Nephron (organoid): ENCODE results near the gene PARP16.
"Not testable (repeated sequence)": the region's sequence is repeated elsewhere in the genome, so short reads cannot be mapped to it uniquely, and the experiment has no call there.

Source experiments
- H3K27ac Mint-ChIP-seq, 3 experiments: 2 replicates each; pipeline ENCODE4 v1.8.0; 2020; ENCODE audit warnings: mixed read lengths in 3 of 3, mild to moderate bottlenecking in 2 of 3, moderate library complexity in 1 of 3
- H3K27me3 Mint-ChIP-seq: 2 replicates; pipeline ENCODE4 v1.8.0; 2021; ENCODE audit warnings: low read depth, mild to moderate bottlenecking, moderate library complexity, mixed read lengths
- H3K36me3 Mint-ChIP-seq: 2 replicates; pipeline ENCODE4 v1.8.0; 2020; ENCODE audit warnings: low read depth, mixed read lengths
- H3K4me1 Mint-ChIP-seq: 2 replicates; pipeline ENCODE4 v1.8.0; 2020; ENCODE audit warnings: mixed read lengths
- H3K4me3 Mint-ChIP-seq, 3 experiments: 2 replicates each; pipeline ENCODE4 v1.8.0; 2020; ENCODE audit warnings: mild to moderate bottlenecking in 3 of 3, mixed read lengths in 3 of 3, moderate library complexity in 2 of 3
- H3K9me3 Mint-ChIP-seq: 2 replicates; pipeline ENCODE4 v1.8.0; 2020; ENCODE audit warnings: mixed read lengths
- TF ChIP-seq, protein P1 (sequence below), 3 experiments: fragments of 200-600 bp; sonication (generic); IDR thresholded peaks; one replicate each; pipeline ENCODE4 v1.5.0; 2021; ENCODE audit warnings: antibody characterized with exemption in 3 of 3; ENCODE audit not compliant: unreplicated experiment in 3 of 3

PARP16 gene

DNA sequence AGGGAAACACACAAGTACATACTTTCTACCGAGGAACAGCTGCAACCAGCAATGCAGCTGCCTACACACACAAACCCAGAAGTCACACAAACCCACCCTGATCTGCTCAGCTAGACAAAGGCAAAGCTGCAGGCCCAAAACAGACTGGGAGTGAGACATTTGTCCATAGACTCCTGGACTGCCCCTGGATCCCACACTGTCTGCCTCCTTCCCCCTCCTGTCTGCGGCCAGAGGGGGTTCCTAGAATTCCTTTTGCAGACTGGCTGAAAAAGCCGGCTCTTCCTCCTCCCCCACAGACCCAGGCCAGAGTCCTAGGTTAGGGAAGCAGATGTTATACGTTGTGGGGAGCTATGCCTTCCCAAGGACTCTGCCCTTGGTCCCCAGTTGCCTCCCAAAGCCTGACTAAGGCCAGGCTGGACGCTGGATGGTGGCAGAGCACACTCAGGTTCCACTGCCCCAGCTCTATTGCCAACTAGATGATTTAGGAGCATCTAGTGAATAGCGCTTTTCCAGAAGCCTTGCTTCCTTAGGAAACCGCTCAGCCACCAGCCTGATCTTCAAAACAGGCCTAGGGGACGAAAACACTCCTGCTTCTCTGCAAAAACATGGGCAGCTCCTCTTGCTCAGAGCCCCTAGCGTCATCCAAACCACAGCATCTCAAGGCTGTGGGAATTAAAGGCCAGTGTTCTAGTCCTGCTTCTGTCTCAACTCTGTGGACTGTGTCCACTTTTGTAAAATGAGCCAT, 38.0 kb downstream of the PARP16 start:
- H3K36me3 Mint-ChIP-seq, result peaks cover 28% of the 10 kb centered on the region
- H3K4me1 Mint-ChIP-seq, result peaks cover 60% of the 10 kb centered on the region
- H3K27ac Mint-ChIP-seq, result peak overlapping the region; percentile 95 to 99 (median 97)
- no peaks in the 10 kb centered on the region for H3K27me3 Mint-ChIP-seq
- H3K9me3 Mint-ChIP-seq, result no peaks in the 10 kb centered on the region
- peak overlapping the region in 1 of 3 experiments; percentile 12 for H3K4me3 Mint-ChIP-seq
- TF ChIP-seq, protein P1, sequence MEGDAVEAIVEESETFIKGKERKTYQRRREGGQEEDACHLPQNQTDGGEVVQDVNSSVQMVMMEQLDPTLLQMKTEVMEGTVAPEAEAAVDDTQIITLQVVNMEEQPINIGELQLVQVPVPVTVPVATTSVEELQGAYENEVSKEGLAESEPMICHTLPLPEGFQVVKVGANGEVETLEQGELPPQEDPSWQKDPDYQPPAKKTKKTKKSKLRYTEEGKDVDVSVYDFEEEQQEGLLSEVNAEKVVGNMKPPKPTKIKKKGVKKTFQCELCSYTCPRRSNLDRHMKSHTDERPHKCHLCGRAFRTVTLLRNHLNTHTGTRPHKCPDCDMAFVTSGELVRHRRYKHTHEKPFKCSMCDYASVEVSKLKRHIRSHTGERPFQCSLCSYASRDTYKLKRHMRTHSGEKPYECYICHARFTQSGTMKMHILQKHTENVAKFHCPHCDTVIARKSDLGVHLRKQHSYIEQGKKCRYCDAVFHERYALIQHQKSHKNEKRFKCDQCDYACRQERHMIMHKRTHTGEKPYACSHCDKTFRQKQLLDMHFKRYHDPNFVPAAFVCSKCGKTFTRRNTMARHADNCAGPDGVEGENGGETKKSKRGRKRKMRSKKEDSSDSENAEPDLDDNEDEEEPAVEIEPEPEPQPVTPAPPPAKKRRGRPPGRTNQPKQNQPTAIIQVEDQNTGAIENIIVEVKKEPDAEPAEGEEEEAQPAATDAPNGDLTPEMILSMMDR (IDR thresholded peaks at IDR 0.05; ENCODE audit: unreplicated experiment in 3 of 3), result no peak

DNA sequence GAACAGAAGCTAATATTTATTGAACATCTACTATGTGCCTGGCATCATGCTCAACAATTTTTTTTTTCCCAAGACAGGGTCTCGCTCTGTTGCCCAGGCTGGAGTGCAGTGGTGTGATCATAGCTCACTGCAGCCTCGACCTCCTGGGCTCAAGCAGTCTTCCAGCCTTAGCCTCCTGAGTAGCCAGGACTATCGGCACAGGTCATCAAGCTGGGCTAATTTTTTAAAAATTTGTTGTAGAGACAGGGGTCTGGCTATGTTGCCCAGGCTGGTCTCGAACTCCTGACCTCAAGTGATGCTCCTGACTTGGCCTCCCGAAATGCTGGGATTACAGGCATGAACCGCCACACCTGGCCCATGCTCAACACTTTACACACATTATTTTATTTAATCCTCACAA, 39.7 kb downstream of the PARP16 start:
- TF ChIP-seq, protein P1 (IDR thresholded peaks at IDR 0.05; ENCODE audit: unreplicated experiment in 3 of 3), result no peak
- H3K4me1 Mint-ChIP-seq, result peaks cover 60% of the 10 kb centered on the region
- H3K36me3 Mint-ChIP-seq, result peaks cover 21% of the 10 kb centered on the region
- no peaks in the 10 kb centered on the region for H3K27me3 Mint-ChIP-seq
- H3K4me3 Mint-ChIP-seq, result no peak overlapping the region
- no peaks in the 10 kb centered on the region for H3K9me3 Mint-ChIP-seq
- H3K27ac Mint-ChIP-seq, result peak overlapping the region; percentile 68 to 99 (median 99)

DNA sequence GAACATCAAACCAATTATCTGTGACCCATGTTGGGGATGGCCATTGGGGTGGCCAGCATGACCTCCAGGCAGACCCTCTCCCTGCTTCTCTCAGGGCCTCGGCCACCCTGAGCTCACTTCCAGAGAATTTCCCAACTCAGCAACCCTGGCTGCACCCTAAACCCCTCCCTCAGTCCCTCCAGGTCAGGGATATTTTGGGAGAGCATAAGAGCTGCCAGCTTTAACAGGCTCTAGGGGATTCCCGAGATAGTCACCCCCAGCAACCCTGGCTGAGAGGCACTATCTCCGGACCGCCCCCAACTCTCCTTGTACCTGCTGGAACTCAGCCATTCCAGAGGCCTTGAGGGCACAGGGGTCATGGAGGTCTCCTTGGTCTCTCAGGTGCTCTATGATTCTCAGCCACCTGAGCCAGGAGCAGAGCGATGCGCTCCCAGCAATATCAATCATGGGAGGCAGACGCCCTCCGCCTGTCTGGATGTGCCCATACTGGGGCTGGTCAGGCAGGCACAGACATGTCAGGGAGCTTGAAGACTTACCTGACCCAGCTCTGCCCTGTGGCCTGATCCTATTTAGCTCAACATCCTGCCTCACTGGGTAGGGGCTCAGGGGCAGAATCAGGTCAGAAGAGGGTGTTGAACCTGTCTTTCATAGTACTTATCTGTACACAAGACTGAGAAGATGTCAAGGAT, 40.5 kb downstream of the PARP16 start:
- H3K27ac Mint-ChIP-seq, result peak overlapping the region; percentile 92 to 99 (median 99)
- H3K4me3 Mint-ChIP-seq, result peak overlapping the region in 2 of 3 experiments; percentile 9 to 12
- no peaks in the 10 kb centered on the region for H3K9me3 Mint-ChIP-seq
- TF ChIP-seq, protein P1 (IDR thresholded peaks at IDR 0.05; ENCODE audit: unreplicated experiment in 3 of 3), result no peak
- no peaks in the 10 kb centered on the region for H3K27me3 Mint-ChIP-seq
- H3K36me3 Mint-ChIP-seq, result peaks cover 20% of the 10 kb centered on the region
- peaks cover 60% of the 10 kb centered on the region for H3K4me1 Mint-ChIP-seq

DNA sequence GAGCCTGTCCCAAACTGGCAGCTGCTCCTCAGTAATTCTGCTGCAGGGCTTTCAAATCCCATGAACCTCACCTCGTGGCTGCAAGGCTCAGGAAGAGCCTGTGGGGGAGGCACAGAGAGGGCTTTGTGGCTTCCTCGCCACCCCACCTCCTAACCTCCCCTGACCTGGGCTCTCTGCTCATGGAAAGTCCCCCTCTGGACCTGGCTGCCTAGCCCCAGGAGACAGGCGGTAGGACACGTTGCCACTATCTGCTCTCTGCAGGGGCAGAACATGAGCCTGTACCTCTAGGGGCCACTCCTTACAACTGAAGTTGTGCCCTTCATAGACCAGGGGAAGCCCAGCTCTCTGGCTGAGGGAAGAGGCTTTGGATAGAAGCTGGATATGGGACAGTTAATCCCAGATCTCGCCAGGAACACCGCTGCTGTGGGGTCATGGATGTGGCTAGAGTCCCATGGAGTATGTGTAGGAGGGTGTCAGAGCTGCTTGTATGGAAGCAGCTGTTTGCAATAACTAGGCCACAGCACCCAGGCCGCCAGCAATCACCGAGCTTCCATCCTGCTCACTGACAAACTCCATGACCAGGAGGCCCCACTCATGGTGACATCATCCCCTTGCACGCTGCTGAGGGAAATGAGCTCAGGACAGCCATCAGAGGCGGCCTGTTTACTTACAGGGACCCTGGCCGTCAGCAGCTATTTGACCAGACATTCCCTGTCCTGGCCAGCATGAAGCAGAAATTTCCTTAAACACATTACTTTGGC, 41.4 kb downstream of the PARP16 start:
- Mint-ChIP-seq H3K27ac (peak overlapping the region; percentile 92 to 99 (median 99)), H3K4me3 (peak overlapping the region in 2 of 3 experiments; percentile 9 to 21), H3K27me3 (no peaks in the 10 kb centered on the region), H3K36me3 (peaks cover 20% of the 10 kb centered on the region), H3K4me1 (peaks cover 56% of the 10 kb centered on the region), H3K9me3 (no peaks in the 10 kb centered on the region)
- TF ChIP-seq, protein P1 (IDR thresholded peaks at IDR 0.05; ENCODE audit: unreplicated experiment in 3 of 3), result no peak

DNA sequence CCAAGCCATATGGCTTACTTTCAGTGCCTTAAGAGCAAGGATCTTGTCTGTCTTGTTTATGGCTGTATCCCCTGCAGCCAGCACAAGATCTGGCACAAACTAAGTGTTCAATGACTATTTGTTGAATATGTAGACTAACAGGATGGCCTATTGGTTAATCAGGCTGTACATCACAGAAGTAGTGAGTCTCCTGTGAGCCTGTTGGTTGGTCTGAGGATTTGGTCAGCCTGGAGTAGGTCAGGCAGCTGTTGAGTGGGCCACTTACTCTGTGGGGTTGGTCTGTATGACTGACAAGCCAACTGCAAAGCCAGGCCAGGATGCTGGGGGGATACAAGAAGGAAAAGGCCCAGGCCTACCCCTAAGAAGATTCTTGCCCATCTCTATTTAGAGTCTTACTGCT, 42.0 kb downstream of the PARP16 start:
- H3K4me1 Mint-ChIP-seq, result peaks cover 53% of the 10 kb centered on the region
- no peaks in the 10 kb centered on the region for H3K9me3 Mint-ChIP-seq
- H3K27ac Mint-ChIP-seq, result peak overlapping the region; percentile 92 to 99 (median 99)
- H3K4me3 Mint-ChIP-seq, result no peak overlapping the region
- H3K36me3 Mint-ChIP-seq, result peaks cover 20% of the 10 kb centered on the region
- no peaks in the 10 kb centered on the region for H3K27me3 Mint-ChIP-seq
- TF ChIP-seq, protein P1 (IDR thresholded peaks at IDR 0.05; ENCODE audit: unreplicated experiment in 3 of 3), result no peak

DNA sequence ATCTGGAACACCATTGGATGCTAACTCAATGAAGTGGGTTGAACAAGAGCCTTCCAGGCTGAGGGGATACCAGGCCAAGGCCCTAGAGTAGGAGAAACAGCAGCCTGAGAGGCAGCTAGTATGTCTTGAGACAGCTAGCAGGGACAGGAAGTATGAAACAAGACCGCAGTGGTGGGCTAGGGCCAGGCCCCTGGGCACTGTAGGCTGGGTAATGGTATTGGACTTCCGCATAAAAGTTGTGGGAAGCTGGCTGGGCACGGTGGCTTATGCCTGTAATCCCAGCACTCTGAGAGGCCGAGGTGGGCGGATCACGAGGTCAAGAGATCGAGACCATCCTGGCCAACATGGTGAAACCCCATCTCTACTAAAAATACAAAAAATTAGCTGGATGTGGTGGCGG, 50.2 kb downstream of the PARP16 start:
- peak overlapping the region in 2 of 3 experiments; percentile 7 to 14 for H3K27ac Mint-ChIP-seq
- H3K36me3 Mint-ChIP-seq, H3K9me3 Mint-ChIP-seq, H3K4me3 Mint-ChIP-seq, H3K27me3 Mint-ChIP-seq: not testable (repeated sequence)
- H3K4me1 Mint-ChIP-seq, result peaks cover 22% of the 10 kb centered on the region
